Thyroid gland (tissue), 4 donors: ENCODE data around the gene TNFSF9.

Experiments used
- CTCF ChIP-seq, 6 experiments: fragments of 200-600 bp in 3 of 6; fragments of 450-650 bp in 3 of 6; sonication (generic) in 3 of 6; IDR thresholded peaks; one replicate each; pipeline ENCODE4 v1.5.1; 2016 to 2019; ENCODE audit warnings: antibody characterized with exemption in 6 of 6, mild to moderate bottlenecking in 2 of 6, inconsistent platforms in 1 of 6, moderate library complexity in 1 of 6
- POLR2A ChIP-seq, 2 donors: fragments of 450-650 bp; IDR thresholded peaks; one replicate each; pipeline ENCODE4 v1.6.1; 2017; ENCODE audit warnings: antibody characterized with exemption in 2 of 2, mild to moderate bottlenecking in 2 of 2, moderate library complexity in 1 of 2

GRCh38 chr19:6514089-6514488 lies 16.7 kb upstream of the TNFSF9 start:
- TF ChIP-seq CTCF (IDR thresholded peaks at IDR 0.05), result no peak
- TF ChIP-seq POLR2A (IDR thresholded peaks at IDR 0.05), result no peak
